Pancreas (tissue), 10 donors: ENCODE results near the gene LBH. TPM values are rescaled to one million over a fixed set of nuclear protein-coding genes. Genes with fewer than 3 reads are reported as not detected.
"Not testable (repeated sequence)": the region's sequence is repeated elsewhere in the genome, so short reads cannot be mapped to it uniquely, and the experiment has no call there.

Experiments
- ATAC-seq, 4 donors: fragments of 200-7000 bp; cut with Tn5 transposase; one replicate each; pipeline versions ENCODE4 v1.8.0 to v1.9.1; 2020; ENCODE audit warnings: mild to moderate bottlenecking in 4 of 4, moderate library complexity in 4 of 4
- DNase-seq, 6 donors: peaks; one replicate each; pipeline ENCODE4 v3.0.0-alpha.2; 2020
- FAIRE-seq: peaks from 2 replicates; lab custom pipeline; 2012; peaks lifted over from hg19 to GRCh38; lab: Jason Lieb, UNC
- H3K27ac ChIP-seq, 4 donors: fragments of 200-600 bp; sonication (generic); 1 replicate in 3 of 4; 2 replicates in 1 of 4; pipeline versions ENCODE4 v1.5.0 to v1.8.0; 2020
- H3K27me3 ChIP-seq, 4 donors: fragments of 200-600 bp; one replicate each; pipeline ENCODE4 v1.8.0; 2021
- H3K36me3 ChIP-seq, 3 donors: fragments of 200-600 bp; sonication (generic) in 1 of 3; one replicate each; pipeline versions ENCODE4 v1.5.0 to v1.8.0; 2020 to 2021
- H3K4me1 ChIP-seq, 3 donors: fragments of 200-600 bp; one replicate each; pipeline ENCODE4 v1.8.0; 2021
- H3K4me3 ChIP-seq, 4 donors: fragments of 200-600 bp; sonication (generic) in 2 of 4; one replicate each; pipeline versions ENCODE4 v1.5.0 to v1.8.0; 2020 to 2021
- H3K9me3 ChIP-seq, 4 donors: fragments of 200-600 bp; one replicate each; pipeline ENCODE4 v1.8.0; 2021
- CTCF ChIP-seq, 4 donors: fragments of 200-600 bp; sonication (generic) in 3 of 4; IDR thresholded peaks; one replicate each; pipeline versions ENCODE4 v1.5.0 to v1.8.0; 2021; ENCODE audit warnings: antibody characterized with exemption in 4 of 4
- WGBS, 2 donors: extraction: QIAGEN DNeasy Blood & Tissue Kit; methylation state at CpG; one replicate each; pipeline ENCODE4 v1.1.7; 2013; 5-methylcytosine and 5-hydroxymethylcytosine counted together
- intact Hi-C, 3 donors: fragments of 100-400 bp; cut with DNase I; formaldehyde crosslinking; loops; one replicate each; pipeline versions ENCODE4 v1.11.1 to v1.14.2; 2022
- polyA plus RNA-seq, 2 donors: library from polyadenylated mRNA; stranded (reverse); fragments of 200-250 nt; gene quantifications; one replicate each; pipeline ENCODE4 v1.2.3, GENCODE V29; 2013
- total RNA-seq, 6 donors: library from RNA; stranded (reverse); fragmentation: NEBNext Ultra II Directional in 4 of 6; extraction: Animal tissue kit (Norgen Biotek cat#: 25700) in 4 of 6; gene quantifications; one replicate each; pipeline versions ENCODE4 v1.2.1 to v1.2.4, GENCODE V29; 2021 to 2023
- donor health status: healthy with polysubstance abuse.
- donor health status: DM: no; HTN: no; CAD: no; lungs with moderate emphysema.
- donor health status: DM: no; HTN: no; CAD: no.
- donor health status: control.
- donor health status: control.
- donor health status: Bipolar disorder and iron deficiency.
- donor health status: DM: yes; HTN: yes; CAD: no.
- donor health status: DM: no; HTN: no; CAD: no.
- donor health status: DM: no; HTN: no; CAD: no.
- donor health status: DM: yes; HTN: yes; CAD: no.

The LBH gene
- total and polyA plus RNA-seq, 8 donors, result 4.1 to 26.9 (median 7.4) TPM

- no peak for FAIRE-seq
- peak in 3 of 4 donors; percentile 18 to 38 (median 20) for ATAC-seq
- intact Hi-C loops, result no loop called here
Measured at GRCh38 chr2:30266051-30266621, 34.8 kb downstream of the LBH start.

GRCh38 chr2:30266705-30267104 lies 35.4 kb downstream of the LBH start:
- Histone ChIP-seq H3K27me3 (no peaks in the 10 kb centered on the region), H3K27ac (no peak overlapping the region), H3K9me3 (no peaks in the 10 kb centered on the region), H3K4me1 (peaks cover 0 to 5% (median 0%) of the 10 kb centered on the region in 3 donors), H3K4me3 (no peak overlapping the region), H3K36me3 (no peaks in the 10 kb centered on the region)
- no peak for ATAC-seq
- TF ChIP-seq CTCF (IDR thresholded peaks at IDR 0.05), result no peak
- intact Hi-C loops, result no loop called here
- DNase-seq, result no peak
- FAIRE-seq, result no peak
- whole genome bisulfite sequencing, 2 donors, result 94 to 95% methylated on average over 5 of the region's 5 CpGs

More at GRCh38 chr2:30266051-30266621, 34.8 kb downstream of the LBH start:
- no peaks in the 10 kb centered on the region for H3K36me3 ChIP-seq
- no peak overlapping the region for H3K4me3 ChIP-seq
- H3K4me1 ChIP-seq, result peaks cover 0 to 5% (median 0%) of the 10 kb centered on the region in 3 donors
- H3K27me3 ChIP-seq, result no peaks in the 10 kb centered on the region
- 82 to 84% methylated on average over 7 of the region's 7 CpGs for WGBS, 2 donors
- no peak overlapping the region for H3K27ac ChIP-seq
- no peaks in the 10 kb centered on the region for H3K9me3 ChIP-seq
- no peak for TF ChIP-seq CTCF (IDR thresholded peaks at IDR 0.05)
- no peak for DNase-seq

- WGBS, 2 donors, result 79 to 81% methylated on average over 13 of the region's 13 CpGs
- TF ChIP-seq CTCF (IDR thresholded peaks at IDR 0.05), result no peak
- no peak overlapping the region for H3K27ac ChIP-seq
- no peak for ATAC-seq
- no peak for FAIRE-seq
- no peaks in the 10 kb centered on the region for H3K9me3 ChIP-seq
- DNase-seq, result no peak
- H3K4me1 ChIP-seq, result peaks cover 0 to 5% (median 0%) of the 10 kb centered on the region in 3 donors
- no peaks in the 10 kb centered on the region for H3K36me3 ChIP-seq
- intact Hi-C loops, result no loop called here
- H3K4me3 ChIP-seq, result no peak overlapping the region
- H3K27me3 ChIP-seq, result no peaks in the 10 kb centered on the region
Measured at GRCh38 chr2:30267161-30267975, 36.0 kb downstream of the LBH start.

- no peaks in the 10 kb centered on the region for H3K36me3 ChIP-seq
- no peak overlapping the region for H3K4me3 ChIP-seq
- no peak for TF ChIP-seq CTCF (IDR thresholded peaks at IDR 0.05)
- H3K4me1 ChIP-seq, result peaks cover 0 to 5% (median 0%) of the 10 kb centered on the region in 3 donors
- 88 to 90% methylated on average over 5 of the region's 5 CpGs for WGBS, 2 donors
- FAIRE-seq, result no peak
- H3K9me3 ChIP-seq, result no peaks in the 10 kb centered on the region
- no peak overlapping the region for H3K27ac ChIP-seq
- H3K27me3 ChIP-seq, result no peaks in the 10 kb centered on the region
- DNase-seq, result no peak
- intact Hi-C loops, result no loop called here
- ATAC-seq, result peak in 3 of 4 donors; percentile 30 to 79 (median 66)
Measured at GRCh38 chr2:30268296-30268871, 37.0 kb downstream of the LBH start.

GRCh38 chr2:30269114-30269770 lies 37.9 kb downstream of the LBH start:
- intact Hi-C loops, FAIRE-seq, H3K4me3 ChIP-seq, H3K27ac ChIP-seq, DNase-seq, H3K36me3 ChIP-seq, H3K4me1 ChIP-seq, ATAC-seq, H3K27me3 ChIP-seq, H3K9me3 ChIP-seq: not testable (repeated sequence)
- 93 to 95% methylated on average over 16 of the region's 16 CpGs for WGBS, 2 donors
